Measurements from ENCODE around the gene FPGS. TPM values are rescaled to one million over a fixed set of nuclear protein-coding genes. Genes with fewer than 3 reads are reported as not detected.

The FPGS gene
- polyA plus RNA-seq, 2 of the 4 experiments (the other 2 are of a cell fraction), result 28.8 to 48.5 TPM

- Histone ChIP-seq H3K4me2 (no peak overlapping the region), H3K4me1 (no peaks in the 10 kb centered on the region), H3K9me3 (peaks cover 18% of the 10 kb centered on the region), H3K27ac (no peak overlapping the region), H3K4me3 (no peak overlapping the region)
- DNase-seq (ENCODE audit: low read depth in 1 of 2, low spot score in 1 of 2) (no peak), ATAC-seq (no peak), FAIRE-seq (no peak)
- ChIA-PET POLR2A (no interaction called here), CTCF (interaction anchor here (7.4 kb wide), 1 partner anchor 20 kb away, joined by 60 read pairs; no protein-coding TSS in a partner anchor)
- WGBS (ENCODE audit: missing lambda C conversion rate), result 75% methylated on average over 10 of the region's 10 CpGs
- TF ChIP-seq POLR2AphosphoS2 (conservative IDR thresholded peaks at IDR 0.05; ENCODE audit: low read length), result no peak
- no peak for TF ChIP-seq NPAS2 (CRISPR knock-in tag; IDR thresholded peaks at IDR 0.05; ENCODE audit: borderline replicate concordance)
- TF ChIP-seq E2F6 (IDR thresholded peaks at IDR 0.05; ENCODE audit: borderline replicate concordance, low read depth), result no peak
- TF ChIP-seq SREBF2 (IDR thresholded peaks at IDR 0.05), result no peak
- no peak for TF ChIP-seq REST (IDR thresholded peaks at IDR 0.05)
- no peak for TF ChIP-seq TFCP2L1 (CRISPR knock-in tag; IDR thresholded peaks at IDR 0.05)
- no peak for TF ChIP-seq MAZ (IDR thresholded peaks at IDR 0.05; ENCODE audit: borderline replicate concordance, low read depth, low read length)
- no peak for TF ChIP-seq RAD21 (conservative IDR thresholded peaks at IDR 0.05 in 1 of 2, IDR thresholded peaks at IDR 0.05 in 1 of 2)
- no peak for TF ChIP-seq FOXS1 (CRISPR knock-in tag; IDR thresholded peaks at IDR 0.05)
- no peak for TF ChIP-seq RFX5 (IDR thresholded peaks at IDR 0.05)
- no peak for TF ChIP-seq ATOH8 (CRISPR knock-in tag; IDR thresholded peaks at IDR 0.05; ENCODE audit: low read depth)
- TF ChIP-seq SMC3 (IDR thresholded peaks at IDR 0.05), result no peak
- TF ChIP-seq ZNF302 (CRISPR knock-in tag; IDR thresholded peaks at IDR 0.05), result no peak
- TF ChIP-seq CBX8 (IDR thresholded peaks at IDR 0.05), result no peak
- TF ChIP-seq TP53 (CRISPR knock-in tag; IDR thresholded peaks at IDR 0.05), result no peak
- no peak for TF ChIP-seq FOSL2 (IDR thresholded peaks at IDR 0.05)
- no peak for TF ChIP-seq FOSL2 (CRISPR knock-in tag; IDR thresholded peaks at IDR 0.05)
- TF ChIP-seq ZSCAN20 (CRISPR knock-in tag; IDR thresholded peaks at IDR 0.05), result no peak
- no peak for TF ChIP-seq HDAC2 (IDR thresholded peaks at IDR 0.05)
Observed at GRCh38 chr9:127848756-127849504, 46.2 kb downstream of the FPGS start.

- no peaks in the 10 kb centered on the region for H3K4me1 ChIP-seq
- H3K27ac ChIP-seq, result no peak overlapping the region
- ATAC-seq (no peak), FAIRE-seq (no peak), DNase-seq (ENCODE audit: low read depth in 1 of 2, low spot score in 1 of 2) (no peak)
- ChIA-PET POLR2A (no interaction called here), CTCF (interaction anchor here (0.7 kb wide), 1 partner anchor 20 kb away, joined by 4 read pairs; no protein-coding TSS in a partner anchor)
- H3K4me2 ChIP-seq, result no peak overlapping the region
- H3K4me3 ChIP-seq, result no peak overlapping the region
- H3K9me3 ChIP-seq, result peaks cover 18% of the 10 kb centered on the region
- TF ChIP-seq ATOH8 (CRISPR knock-in tag; IDR thresholded peaks at IDR 0.05; ENCODE audit: low read depth), result no peak
- no peak for TF ChIP-seq RCOR1 (IDR thresholded peaks at IDR 0.05; ENCODE audit: low read depth, low read length)
- TF ChIP-seq POLR2AphosphoS2 (conservative IDR thresholded peaks at IDR 0.05; ENCODE audit: low read length), result no peak
- no peak for TF ChIP-seq HOXB5 (CRISPR knock-in tag; IDR thresholded peaks at IDR 0.05)
- no peak for TF ChIP-seq EHF (CRISPR knock-in tag; IDR thresholded peaks at IDR 0.05)
- no peak for TF ChIP-seq E2F6 (IDR thresholded peaks at IDR 0.05; ENCODE audit: borderline replicate concordance, low read depth)
- TF ChIP-seq, protein P1, sequence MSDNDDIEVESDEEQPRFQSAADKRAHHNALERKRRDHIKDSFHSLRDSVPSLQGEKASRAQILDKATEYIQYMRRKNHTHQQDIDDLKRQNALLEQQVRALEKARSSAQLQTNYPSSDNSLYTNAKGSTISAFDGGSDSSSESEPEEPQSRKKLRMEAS (IDR thresholded peaks at IDR 0.05), result no peak
- no peak for TF ChIP-seq HDAC2 (IDR thresholded peaks at IDR 0.05)
- no peak for TF ChIP-seq CBX8 (IDR thresholded peaks at IDR 0.05)
- TF ChIP-seq HOXA7 (CRISPR knock-in tag; IDR thresholded peaks at IDR 0.05), result no peak
- TF ChIP-seq RARB (CRISPR knock-in tag; IDR thresholded peaks at IDR 0.05), result no peak
- no peak for TF ChIP-seq CBX2 (IDR thresholded peaks at IDR 0.05; ENCODE audit: borderline replicate concordance, low read depth)
- WGBS (ENCODE audit: missing lambda C conversion rate), result 72% methylated on average over 17 of the region's 17 CpGs
Observed at GRCh38 chr9:127850286-127850830, 47.7 kb downstream of the FPGS start.

Measured in A549 (cell line).